HCT116 (cell line): ENCODE data around the gene TSC1.

Source experiments
- CTCF ChIP-seq, 3 experiments: fragments of 200-600 bp in 1 of 3; sonication (generic) in 1 of 3; IDR thresholded peaks in 2 of 3; conservative IDR thresholded peaks in 1 of 3; 2 replicates each; pipeline ENCODE4 v1.5.1; 2012 to 2017; ENCODE audit warnings: low read depth in 2 of 3, low read length in 2 of 3, antibody characterized with exemption in 1 of 3, borderline replicate concordance in 1 of 3, control low read depth in 1 of 3, mild to moderate bottlenecking in 1 of 3, mixed read lengths in 1 of 3, mixed run types in 1 of 3, moderate library complexity in 1 of 3; ENCODE audit not compliant: insufficient read depth in 1 of 3
- EZH2 ChIP-seq: fragments of 200-600 bp; sonication (generic); IDR thresholded peaks from 2 replicates; pipeline ENCODE4 v1.6.1; 2017; ENCODE audit warnings: antibody characterized with exemption, mixed run types
- POLR2A ChIP-seq: IDR thresholded peaks from 2 replicates; pipeline ENCODE4 v1.7.0; 2011; ENCODE audit warnings: borderline replicate concordance; ENCODE audit not compliant: insufficient read depth, insufficient read length; ENCODE audit errors: extremely low read depth
- POLR2AphosphoS5 ChIP-seq: IDR thresholded peaks from 2 replicates; pipeline ENCODE4 v1.6.1; 2011; ENCODE audit warnings: mild to moderate bottlenecking, low read depth, low read length, moderate library complexity

DNA sequence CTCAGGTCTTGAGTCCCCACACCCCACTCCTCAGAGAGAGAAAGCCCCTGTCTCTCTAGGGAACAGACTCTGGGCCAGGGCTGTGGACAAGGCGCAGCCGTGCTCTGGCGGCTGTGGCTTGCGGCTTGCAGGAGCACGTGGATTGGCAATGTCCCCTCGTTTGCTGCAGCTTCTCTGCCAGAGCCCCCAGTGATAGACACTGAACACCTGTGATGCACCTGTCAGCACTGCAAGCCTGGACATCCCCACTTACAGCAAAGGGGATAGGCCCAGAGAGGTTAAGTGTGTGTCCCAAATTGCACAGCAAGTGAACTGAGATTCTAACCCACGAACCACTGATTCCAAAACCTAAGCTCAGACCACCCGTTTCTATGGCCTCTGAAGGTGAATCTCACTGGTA, 41.1 kb upstream of the TSC1 start:
- TF ChIP-seq CTCF (IDR thresholded peaks at IDR 0.05 in 2 of 3, conservative IDR thresholded peaks at IDR 0.05 in 1 of 3; ENCODE audit: borderline replicate concordance in 1 of 3, insufficient read depth in 1 of 3, low read depth in 2 of 3, low read length in 2 of 3) = no peak
- no peak for TF ChIP-seq POLR2A
- no peak for TF ChIP-seq POLR2AphosphoS5
- no peak for TF ChIP-seq EZH2
